Measurements from ENCODE around the gene ENO1. TPM values are rescaled to one million over a fixed set of nuclear protein-coding genes. Genes with fewer than 3 reads are reported as not detected.

ENO1 gene
- total RNA-seq, 4 donors from 2014 or later, result 453 to 1,066 (median 553) TPM

DNA sequence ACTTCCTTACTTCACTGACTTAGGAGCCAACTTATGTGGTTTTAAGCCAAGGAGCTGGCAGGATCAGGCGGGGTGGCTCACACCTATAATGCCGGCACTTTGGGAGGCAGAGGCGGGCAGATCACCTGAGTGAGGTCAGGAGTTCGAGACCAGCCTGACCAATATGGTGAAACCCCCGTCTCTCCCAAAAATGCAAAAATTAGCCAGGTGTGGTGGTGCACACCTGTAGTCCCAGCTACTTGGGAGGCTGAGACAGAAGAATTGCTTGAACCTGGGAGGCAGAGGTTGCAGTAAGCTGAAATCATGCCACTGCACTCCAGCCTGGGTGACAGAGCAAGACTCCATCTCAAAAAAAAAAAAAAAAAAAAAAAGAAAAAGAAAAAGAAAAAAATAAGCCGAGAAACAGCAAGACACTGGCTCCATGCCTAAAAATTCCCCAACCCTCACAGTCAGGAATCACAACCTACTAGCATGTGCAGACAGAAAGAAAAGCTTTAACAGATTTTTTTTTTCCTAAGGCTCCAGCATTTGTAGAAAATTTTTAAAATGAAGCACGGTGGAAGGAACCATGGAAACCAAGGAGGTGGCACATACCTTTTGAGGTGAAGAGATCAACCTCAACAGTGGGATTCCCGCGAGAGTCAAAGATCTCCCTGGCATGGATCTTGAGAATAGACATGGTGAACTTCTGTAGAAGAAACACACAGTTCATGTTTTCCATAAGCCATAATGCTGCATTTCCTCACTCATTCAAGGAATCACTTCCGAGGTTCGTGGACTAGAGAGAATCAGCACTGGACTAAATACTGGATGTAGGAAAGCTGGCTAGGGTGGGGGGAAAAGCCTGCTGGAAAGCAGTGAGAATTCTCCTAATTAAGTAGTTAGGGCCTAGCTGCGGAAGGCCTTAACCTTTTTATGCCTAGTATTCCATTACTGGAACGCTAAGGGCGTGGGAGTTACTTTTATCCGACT, 4.0 kb downstream of the ENO1 start:
- no peak overlapping the region for H3K4me3 ChIP-seq
- peaks cover 0 to 48% of the 10 kb centered on the region in 2 donors for H3K36me3 ChIP-seq
- peak overlapping the region; percentile 17 to 98 (median 68) for H3K27ac ChIP-seq
- H3K27me3 ChIP-seq, result no peaks in the 10 kb centered on the region
- TF ChIP-seq CTCF (IDR thresholded peaks at IDR 0.05) (no peak), EP300 (IDR thresholded peaks at IDR 0.05) (no peak), POLR2AphosphoS5 (IDR thresholded peaks at IDR 0.05) (no peak), POLR2A (IDR thresholded peaks at IDR 0.05) (no peak)
- no peak for ATAC-seq
- 54 to 68% methylated on average over 9 to 10 of the region's 15 CpGs for WGBS, 2 donors (ENCODE audit: low coverage in 1 of 2)
- peaks cover 13 to 88% (median 20%) of the 10 kb centered on the region in 3 donors for H3K4me1 ChIP-seq
- H3K9me3 ChIP-seq, result no peaks in the 10 kb centered on the region

DNA sequence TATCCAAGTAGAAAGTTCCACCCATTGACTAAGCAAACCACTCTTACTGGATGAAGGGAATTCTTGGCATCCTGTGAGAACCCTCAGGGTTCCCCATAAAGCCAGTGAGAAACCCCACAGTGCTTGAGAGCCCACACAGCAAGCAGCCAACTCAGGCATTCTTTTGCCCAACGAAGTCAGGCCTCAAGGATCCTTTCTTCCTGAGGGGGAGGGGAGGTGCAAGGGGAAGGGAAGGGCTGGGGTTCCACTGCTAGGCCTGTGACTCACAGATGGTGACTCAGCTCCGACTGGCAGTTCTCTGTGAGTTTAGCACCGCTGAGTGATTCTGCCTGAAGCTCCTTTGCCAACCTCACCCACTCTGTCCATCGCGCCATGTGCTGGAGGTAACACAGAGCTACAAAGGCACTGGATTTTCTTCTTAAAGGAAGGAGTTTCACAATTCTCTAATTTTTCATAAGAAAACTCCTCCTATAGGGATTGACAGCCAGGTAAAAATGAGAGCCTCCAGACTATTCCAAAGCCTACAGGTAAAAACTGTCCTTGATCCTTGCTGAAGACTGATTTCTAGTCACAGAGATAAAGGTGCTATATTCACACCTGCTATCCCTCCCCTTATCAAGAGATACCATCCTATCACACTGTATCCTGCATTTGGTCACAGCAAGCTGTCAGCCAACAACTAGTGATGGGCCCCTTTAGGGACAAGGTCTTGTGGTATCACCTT, 4.8 kb downstream of the ENO1 start:
- WGBS, 2 donors (ENCODE audit: low coverage in 1 of 2), result 0 to 42% methylated on average over 2 to 4 of the region's 5 CpGs
- no peak overlapping the region for H3K4me3 ChIP-seq
- H3K9me3 ChIP-seq, result no peaks in the 10 kb centered on the region
- peak overlapping the region; percentile 17 to 98 (median 68) for H3K27ac ChIP-seq
- H3K36me3 ChIP-seq, result peaks cover 0 to 57% of the 10 kb centered on the region in 2 donors
- no peaks in the 10 kb centered on the region for H3K27me3 ChIP-seq
- peaks cover 13 to 86% (median 19%) of the 10 kb centered on the region in 3 donors for H3K4me1 ChIP-seq
- ATAC-seq, result peak; percentile 79
- TF ChIP-seq CTCF (IDR thresholded peaks at IDR 0.05) (no peak), POLR2AphosphoS5 (IDR thresholded peaks at IDR 0.05) (peak; percentile 64)

DNA sequence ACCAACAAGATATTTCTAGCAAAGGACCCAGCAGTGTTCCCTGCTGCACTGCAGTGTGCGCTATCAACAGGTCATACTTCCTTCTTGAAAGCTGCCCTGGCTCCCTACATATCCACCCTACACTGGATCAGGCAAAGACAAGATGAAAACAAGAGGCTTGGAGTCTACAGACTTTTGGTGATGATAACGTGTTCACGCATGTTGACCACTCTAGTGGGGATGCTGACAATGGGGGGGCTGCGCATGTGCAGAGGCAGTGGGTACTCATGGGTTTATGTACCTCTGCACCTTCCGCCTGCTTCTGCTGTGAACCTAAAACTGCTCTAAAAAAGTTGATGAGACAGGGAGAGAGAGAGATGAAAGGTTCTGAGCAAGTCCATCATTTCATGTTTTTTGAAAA, 5.5 kb downstream of the ENO1 start:
- 80 to 93% methylated on average over 1 to 5 of the region's 5 CpGs for WGBS, 2 donors (ENCODE audit: low coverage in 1 of 2)
- peak overlapping the region; percentile 16 to 98 (median 67) for H3K27ac ChIP-seq
- H3K4me1 ChIP-seq, result peaks cover 13 to 86% (median 19%) of the 10 kb centered on the region in 3 donors
- TF ChIP-seq EP300 (IDR thresholded peaks at IDR 0.05) (no peak), POLR2AphosphoS5 (IDR thresholded peaks at IDR 0.05) (no peak), POLR2A (IDR thresholded peaks at IDR 0.05) (no peak), CTCF (IDR thresholded peaks at IDR 0.05) (no peak)
- no peak overlapping the region for H3K4me3 ChIP-seq
- ATAC-seq, result no peak
- H3K27me3 ChIP-seq, result no peaks in the 10 kb centered on the region
- H3K9me3 ChIP-seq, result no peaks in the 10 kb centered on the region
- peaks cover 0 to 63% of the 10 kb centered on the region in 2 donors for H3K36me3 ChIP-seq

DNA sequence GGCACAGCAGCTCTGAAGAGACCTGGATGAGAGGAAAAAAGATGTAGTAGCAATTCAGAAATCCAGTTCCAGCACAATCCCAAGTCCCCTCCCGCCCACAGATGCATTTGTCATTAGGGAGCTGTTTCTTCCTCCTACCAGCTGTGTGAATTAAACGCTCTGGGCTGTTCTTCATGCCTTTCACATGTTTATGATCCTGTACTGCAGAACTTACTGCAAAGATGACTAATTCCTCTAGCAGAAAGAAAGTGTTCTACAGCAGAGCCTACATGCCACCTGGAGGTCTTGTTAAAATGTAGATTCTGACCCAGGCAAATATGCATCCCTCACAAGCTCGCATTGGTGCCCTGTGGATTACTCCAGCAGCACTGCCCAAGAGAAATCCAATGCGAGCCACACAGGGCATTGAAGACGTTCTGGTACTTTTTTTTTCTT, 6.5 kb downstream of the ENO1 start:
- H3K4me1 ChIP-seq, result peaks cover 13 to 78% (median 19%) of the 10 kb centered on the region in 3 donors
- no peak for ATAC-seq

More for the DNA sequence above, 6.5 kb downstream of the ENO1 start:
- H3K9me3 ChIP-seq, result no peaks in the 10 kb centered on the region
- TF ChIP-seq POLR2AphosphoS5 (IDR thresholded peaks at IDR 0.05), result no peak
- no peak for TF ChIP-seq POLR2A (IDR thresholded peaks at IDR 0.05)
- no peak for TF ChIP-seq CTCF (IDR thresholded peaks at IDR 0.05)
- no peak for TF ChIP-seq EP300 (IDR thresholded peaks at IDR 0.05)
- H3K4me3 ChIP-seq, result no peak overlapping the region
- WGBS, 2 donors (ENCODE audit: low coverage in 1 of 2), result 52 to 92% methylated on average over 2 to 5 of the region's 5 CpGs
- peak overlapping the region in 3 of 4 donors; percentile 8 to 98 (median 34) for H3K27ac ChIP-seq
- peaks cover 2 to 74% of the 10 kb centered on the region in 2 donors for H3K36me3 ChIP-seq
- H3K27me3 ChIP-seq, result no peaks in the 10 kb centered on the region
